IMR-90 (cell line): Measurements from ENCODE around the gene FAT2.

Experiments used
- CHD1 ChIP-seq: IDR thresholded peaks from 2 replicates; pipeline ENCODE4 v1.6.1; 2012; ENCODE audit warnings: low read depth, low read length, improper control_type of control experiment
- SMC3 ChIP-seq: fragments of 150-350 bp; IDR thresholded peaks from 2 replicates; pipeline ENCODE4 v1.6.1; 2016; ENCODE audit warnings: low read depth, mild to moderate bottlenecking, antibody characterized with exemption, low read length, moderate library complexity
- TF ChIP-seq, protein P1 (sequence below): conservative IDR thresholded peaks from 2 replicates; pipeline ENCODE4 v1.5.1; 2012; ENCODE audit warnings: mild to moderate bottlenecking, low read depth, low read length, improper control_type of control experiment

DNA sequence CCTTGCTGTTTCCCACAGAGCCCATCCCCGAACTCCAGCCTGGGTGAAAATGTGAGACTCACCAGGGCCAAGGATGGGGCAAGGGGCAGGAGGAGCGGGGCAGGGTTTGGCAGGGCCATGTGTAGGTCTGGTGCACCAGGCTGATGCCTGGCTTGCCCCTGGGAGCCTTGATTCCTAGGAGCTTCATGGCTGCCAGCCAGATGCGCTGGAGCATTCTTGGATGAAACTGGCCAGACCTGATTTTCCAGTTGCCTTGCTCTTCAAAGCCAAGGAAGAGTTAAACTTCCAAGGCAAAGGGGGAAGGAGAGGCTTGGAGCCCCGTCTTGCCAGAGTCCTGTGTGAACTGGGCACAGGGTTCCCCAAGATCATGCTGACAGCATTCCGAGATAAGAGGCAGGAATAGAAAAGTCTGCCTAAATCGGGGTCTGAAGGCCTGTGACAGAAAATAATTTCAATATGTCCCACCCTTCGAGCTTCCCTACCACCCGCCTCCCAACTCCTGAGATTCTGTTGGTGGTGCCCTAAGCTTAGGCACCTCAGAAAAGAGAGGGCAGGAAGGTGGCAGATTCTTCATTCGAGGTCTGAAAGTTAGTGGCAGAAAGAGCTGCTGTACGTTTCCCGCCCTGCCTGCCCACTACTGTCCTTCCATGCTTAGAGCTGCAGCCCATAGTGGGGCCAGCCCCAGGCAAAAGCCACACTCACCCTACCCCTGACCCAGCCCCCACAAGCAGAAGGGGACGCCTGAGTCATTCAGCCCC, 20.4 kb downstream of the FAT2 start:
- TF ChIP-seq, protein P1, sequence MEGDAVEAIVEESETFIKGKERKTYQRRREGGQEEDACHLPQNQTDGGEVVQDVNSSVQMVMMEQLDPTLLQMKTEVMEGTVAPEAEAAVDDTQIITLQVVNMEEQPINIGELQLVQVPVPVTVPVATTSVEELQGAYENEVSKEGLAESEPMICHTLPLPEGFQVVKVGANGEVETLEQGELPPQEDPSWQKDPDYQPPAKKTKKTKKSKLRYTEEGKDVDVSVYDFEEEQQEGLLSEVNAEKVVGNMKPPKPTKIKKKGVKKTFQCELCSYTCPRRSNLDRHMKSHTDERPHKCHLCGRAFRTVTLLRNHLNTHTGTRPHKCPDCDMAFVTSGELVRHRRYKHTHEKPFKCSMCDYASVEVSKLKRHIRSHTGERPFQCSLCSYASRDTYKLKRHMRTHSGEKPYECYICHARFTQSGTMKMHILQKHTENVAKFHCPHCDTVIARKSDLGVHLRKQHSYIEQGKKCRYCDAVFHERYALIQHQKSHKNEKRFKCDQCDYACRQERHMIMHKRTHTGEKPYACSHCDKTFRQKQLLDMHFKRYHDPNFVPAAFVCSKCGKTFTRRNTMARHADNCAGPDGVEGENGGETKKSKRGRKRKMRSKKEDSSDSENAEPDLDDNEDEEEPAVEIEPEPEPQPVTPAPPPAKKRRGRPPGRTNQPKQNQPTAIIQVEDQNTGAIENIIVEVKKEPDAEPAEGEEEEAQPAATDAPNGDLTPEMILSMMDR = no peak
- no peak for TF ChIP-seq CHD1
- TF ChIP-seq SMC3 = no peak
